Mesodermal cell (in vitro differentiated cells): ENCODE results near the gene OR6Y1.

ENCODE experiments used
- H3K27ac ChIP-seq: 2 replicates; pipeline ENCODE4 v1.7.0; 2013; ENCODE audit warnings: mild to moderate bottlenecking, low read depth, low read length, moderate library complexity; ENCODE audit not compliant: severe bottlenecking
- H3K36me3 ChIP-seq: 2 replicates; pipeline ENCODE4 v1.7.1; 2013; ENCODE audit warnings: mild to moderate bottlenecking, low read length, moderate library complexity; ENCODE audit not compliant: control insufficient read depth, insufficient read depth
- H3K4me1 ChIP-seq: one replicate; pipeline ENCODE4 v1.7.1; 2013; ENCODE audit warnings: mild to moderate bottlenecking, low read length; ENCODE audit not compliant: insufficient read depth, control insufficient read depth, poor library complexity, severe bottlenecking
- H3K4me3 ChIP-seq: 2 replicates; pipeline ENCODE4 v1.7.0; 2013; ENCODE audit warnings: low read length, control low read depth, mild to moderate bottlenecking; ENCODE audit not compliant: insufficient read depth, poor library complexity, severe bottlenecking; ENCODE audit errors: extremely low read depth
- H3K9me3 ChIP-seq: 2 replicates; pipeline ENCODE4 v1.7.1; 2013; ENCODE audit warnings: mild to moderate bottlenecking, low read length, moderate library complexity; ENCODE audit not compliant: control insufficient read depth
- WGBS, 2 experiments: methylation state at CpG; one replicate each; pipeline ENCODE4 v1.1.5; 2013; ENCODE audit warnings: missing lambda C conversion rate in 2 of 2; ENCODE audit not compliant: insufficient coverage in 2 of 2; 5-methylcytosine and 5-hydroxymethylcytosine counted together

OR6Y1 gene

GRCh38 chr1:158506369-158506987, 47.7 kb downstream of the OR6Y1 start:
- H3K9me3 ChIP-seq: no peaks in the 10 kb centered on the region
- 50% methylated on average over 1 of the region's 1 CpG for WGBS, 2 experiments
- H3K27ac ChIP-seq: no peak overlapping the region
- H3K4me3 ChIP-seq: no peak overlapping the region
- no peaks in the 10 kb centered on the region for H3K36me3 ChIP-seq
- no peaks in the 10 kb centered on the region for H3K4me1 ChIP-seq

DNA sequence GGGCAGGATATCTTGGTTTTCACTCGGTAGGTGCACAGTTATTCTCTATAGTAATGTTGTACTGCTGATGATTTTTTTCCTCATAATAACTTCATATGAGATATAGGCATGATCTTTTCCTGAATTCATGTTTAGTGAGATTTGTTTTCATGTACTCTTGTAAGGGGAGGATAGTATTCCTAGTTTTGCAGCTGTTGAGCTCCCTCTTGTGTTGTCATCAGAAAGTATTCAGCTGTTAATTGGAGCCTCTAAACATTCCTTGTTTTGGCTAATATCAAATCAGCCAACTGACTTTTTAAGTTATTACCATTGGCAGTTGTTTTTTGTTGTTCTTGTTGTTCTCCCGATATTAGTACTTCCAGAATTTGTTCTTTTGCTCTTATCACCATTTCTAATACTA, 57.8 kb downstream of the OR6Y1 start:
- no peaks in the 10 kb centered on the region for H3K36me3 ChIP-seq
- no peaks in the 10 kb centered on the region for H3K9me3 ChIP-seq
- no peak overlapping the region for H3K27ac ChIP-seq
- H3K4me1 ChIP-seq: no peaks in the 10 kb centered on the region
- WGBS, 2 experiments: no CpG with 5 or more reads among the region's 2 CpGs
- H3K4me3 ChIP-seq: no peak overlapping the region

DNA sequence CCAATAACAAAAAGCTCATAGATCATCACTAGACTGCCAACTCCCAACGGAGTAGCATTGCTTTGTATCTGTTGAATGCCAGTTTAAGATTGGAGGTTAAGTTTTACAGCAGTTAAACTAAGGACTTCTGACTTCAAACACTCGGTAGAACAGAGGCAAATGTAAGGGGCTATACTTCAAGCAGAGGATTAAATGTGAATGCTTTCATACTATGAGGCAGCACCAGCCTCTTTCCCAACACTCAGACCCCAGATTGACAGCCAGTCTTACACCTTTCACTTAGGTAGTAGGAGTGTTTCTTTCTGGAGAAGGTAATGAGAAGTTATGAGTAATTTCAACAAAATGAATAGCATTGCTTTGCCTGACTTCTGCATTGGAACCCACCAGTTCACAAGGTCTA, 59.4 kb downstream of the OR6Y1 start:
- no peak overlapping the region for H3K4me3 ChIP-seq
- no peaks in the 10 kb centered on the region for H3K4me1 ChIP-seq
- H3K27ac ChIP-seq: no peak overlapping the region
- H3K9me3 ChIP-seq: no peaks in the 10 kb centered on the region
- WGBS, 2 experiments: no CpG with 5 or more reads among the region's 2 CpGs
- H3K36me3 ChIP-seq: no peaks in the 10 kb centered on the region
